GM18511 (cell line): ENCODE data around the gene UBD.
A peak's percentile ranks its signal among the peaks of the same experiment; 100 is the strongest.

Experiments
- ATAC-seq: cut with Tn5 transposase; IDR thresholded peaks from one replicate; pipeline ENCODE4 v1.9.1; 2021; ENCODE audit warnings: mild to moderate bottlenecking, moderate library complexity; ENCODE audit not compliant: unreplicated experiment

Gene UBD

GRCh38 chr6:29524044-29524443 lies 35.5 kb downstream of the UBD start:
- no peak for ATAC-seq

GRCh38 chr6:29522227-29522626 lies 37.3 kb downstream of the UBD start:
- no peak for ATAC-seq

GRCh38 chr6:29521006-29521680 lies 38.4 kb downstream of the UBD start:
- ATAC-seq = no peak

GRCh38 chr6:29520232-29520631 lies 39.3 kb downstream of the UBD start:
- ATAC-seq = no peak

- ATAC-seq = no peak
These were observed 40.1 kb downstream of the UBD start for GRCh38 chr6:29519291-29520010.

GRCh38 chr6:29517728-29518440 lies 41.6 kb downstream of the UBD start:
- no peak for ATAC-seq

- no peak for ATAC-seq
These were observed 42.3 kb downstream of the UBD start for GRCh38 chr6:29517245-29517644.

GRCh38 chr6:29516108-29516507 lies 43.4 kb downstream of the UBD start:
- ATAC-seq = no peak

- ATAC-seq = no peak
These were observed 48.7 kb downstream of the UBD start for GRCh38 chr6:29510746-29511300.

- ATAC-seq = no peak
These were observed 49.3 kb downstream of the UBD start for GRCh38 chr6:29510202-29510601.

GRCh38 chr6:29509711-29510110 lies 49.8 kb downstream of the UBD start:
- peak; percentile 16 for ATAC-seq

GRCh38 chr6:29509239-29509638 lies 50.3 kb downstream of the UBD start:
- ATAC-seq = peak; percentile 93

- ATAC-seq = no peak
These were observed 52.2 kb downstream of the UBD start for GRCh38 chr6:29507319-29507718.

GRCh38 chr6:29506446-29507067 lies 53.0 kb downstream of the UBD start:
- ATAC-seq = no peak

GRCh38 chr6:29505808-29506207 lies 53.7 kb downstream of the UBD start:
- no peak for ATAC-seq
